ENCODE measurements around the gene PTGER1. TPM values are rescaled to one million over a fixed set of nuclear protein-coding genes. Genes with fewer than 3 reads are reported as not detected.

Gene PTGER1
- total and polyA plus RNA-seq, 2 of the 4 experiments (the other 2 are of a cell fraction) = 0.54 to 0.60 TPM

DNA sequence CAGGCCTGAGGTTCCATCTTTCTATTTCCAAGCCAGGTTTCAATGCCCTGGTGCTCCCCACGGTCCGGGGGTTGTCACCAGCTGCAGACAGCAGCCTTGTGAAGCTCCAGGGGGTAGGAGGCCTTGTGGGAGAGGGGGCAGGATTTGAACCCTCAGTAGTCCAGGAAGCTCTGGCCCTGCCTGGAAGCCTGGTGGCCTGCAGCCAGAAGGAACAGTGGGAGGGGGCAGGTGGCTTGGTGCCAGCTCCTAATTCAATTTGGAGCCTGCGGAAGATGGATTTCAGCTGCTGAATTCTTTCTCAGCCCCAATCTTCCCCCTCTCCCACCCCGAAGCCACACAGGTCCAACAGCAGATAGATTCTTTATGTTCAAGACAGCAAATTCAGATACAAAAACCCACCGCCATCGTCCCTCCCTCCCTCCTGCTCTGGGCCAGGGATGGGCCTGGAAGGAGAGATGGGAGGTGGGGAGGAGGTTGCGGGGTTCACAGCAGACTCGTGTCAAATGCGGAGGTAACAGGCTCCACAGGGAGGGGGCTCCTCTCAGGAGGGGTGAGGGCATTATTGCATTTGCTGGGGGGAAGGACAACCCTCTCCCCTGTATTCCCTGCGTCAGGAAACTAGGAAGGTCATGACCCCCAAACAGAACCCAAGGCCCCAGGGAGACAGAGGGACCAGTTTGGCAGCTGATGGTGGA, 2.4 kb upstream of the PTGER1 start:
- H4K91ac ChIP-seq (ENCODE audit: insufficient read depth, low read depth, low read length) = no peak overlapping the region
- H3K4ac ChIP-seq (ENCODE audit: low read depth, low read length) = no peak overlapping the region
- no peak overlapping the region for H3K23ac ChIP-seq (ENCODE audit: low read depth, low read length)
- peaks cover 33% of the 10 kb centered on the region for H4K20me1 ChIP-seq (ENCODE audit: insufficient read depth, low read length)
- in situ Hi-C loops (cut with MboI; ENCODE audit: low sequenced_read_pairs) (loop anchor here (10.0 kb wide), 1 partner anchor 593 kb away; no protein-coding TSS in a partner anchor), intact Hi-C loops (cut with micrococcal nuclease) (loop anchor here (5.0 kb wide), 1 partner anchor 340 kb away; the partner anchor contains the start of gene ASF1B), dilution Hi-C loops (cut with HindIII; ENCODE audit: low sequenced_read_pairs, unreplicated experiment) (no loop called here)
- H3K79me1 ChIP-seq (ENCODE audit: low read depth in 1 of 2, low read length in 2 of 2) = peaks cover 8 to 44% of the 10 kb centered on the region in 2 experiments
- no peak overlapping the region for H3K4me2 ChIP-seq (ENCODE audit: low read depth, low read length)
- H3K36me3 ChIP-seq (ENCODE audit: control insufficient read depth, insufficient read depth, low read length) = peaks cover 25% of the 10 kb centered on the region
- peak overlapping the region; percentile 14; the same call in 1 of the 2 replicates for H3K27ac ChIP-seq (ENCODE audit: insufficient read depth, low read length)
- no peak overlapping the region for H2AFZ ChIP-seq (replicated peaks; ENCODE audit: low read length, poor library complexity)
- no peak overlapping the region for H2BK120ac ChIP-seq (ENCODE audit: low read depth, low read length)
- ATAC-seq (ENCODE audit: low read depth) (no peak), DNase-seq (no peak)
- H3K4me1 ChIP-seq (ENCODE audit: control insufficient read depth, insufficient read depth, low read length) = peaks cover 35% of the 10 kb centered on the region
- ChIA-PET POLR2A (ENCODE audit: unreplicated experiment) (no interaction called here), CTCF (no interaction called here)
- no peaks in the 10 kb centered on the region for H3K27me3 ChIP-seq (ENCODE audit: control insufficient read depth, insufficient read depth, low read length)
- no peak overlapping the region for H2BK15ac ChIP-seq (ENCODE audit: low read depth, low read length)
- H3K18ac ChIP-seq (ENCODE audit: low read depth, low read length) = no peak overlapping the region
- H3K4me3 ChIP-seq (ENCODE audit: insufficient read depth, low read depth, low read length) = no peak overlapping the region
- H3K9me1 ChIP-seq (ENCODE audit: insufficient read depth, low read length) = 0 out of 2 replicates have a peak, but pooled peaks cover 14% of the 10 kb centered on the region
- H3K9ac ChIP-seq (ENCODE audit: low read depth, low read length) = no peak overlapping the region; the same call in 1 of the 2 replicates
- H3K14ac ChIP-seq (replicated peaks; ENCODE audit: low read depth, low read length) = no peak overlapping the region
- TF ChIP-seq RFX5 (IDR thresholded peaks at IDR 0.05; ENCODE audit: low read depth, low read length) (no peak), RAD21 (IDR thresholded peaks at IDR 0.05; ENCODE audit: low read length) (no peak), MAZ (IDR thresholded peaks at IDR 0.05; ENCODE audit: borderline replicate concordance, low read depth, low read length) (no peak), FOS (IDR thresholded peaks at IDR 0.05; ENCODE audit: low read depth, low read length) (no peak), MAFK (IDR thresholded peaks at IDR 0.05; ENCODE audit: low read depth, low read length) (no peak), RCOR1 (IDR thresholded peaks at IDR 0.05; ENCODE audit: insufficient replicate concordance, low read length) (no peak), CHD1 (IDR thresholded peaks at IDR 0.05; ENCODE audit: low read depth, low read length) (no peak), SMC3 (IDR thresholded peaks at IDR 0.05; ENCODE audit: low read depth, low read length) (no peak), NFE2L2 (IDR thresholded peaks at IDR 0.05; ENCODE audit: low read depth, low read length) (no peak), BHLHE40 (IDR thresholded peaks at IDR 0.05; ENCODE audit: low read depth, low read length) (no peak), MXI1 (IDR thresholded peaks at IDR 0.05; ENCODE audit: borderline replicate concordance, low read depth, low read length) (no peak)
- TF ChIP-seq, protein P1, sequence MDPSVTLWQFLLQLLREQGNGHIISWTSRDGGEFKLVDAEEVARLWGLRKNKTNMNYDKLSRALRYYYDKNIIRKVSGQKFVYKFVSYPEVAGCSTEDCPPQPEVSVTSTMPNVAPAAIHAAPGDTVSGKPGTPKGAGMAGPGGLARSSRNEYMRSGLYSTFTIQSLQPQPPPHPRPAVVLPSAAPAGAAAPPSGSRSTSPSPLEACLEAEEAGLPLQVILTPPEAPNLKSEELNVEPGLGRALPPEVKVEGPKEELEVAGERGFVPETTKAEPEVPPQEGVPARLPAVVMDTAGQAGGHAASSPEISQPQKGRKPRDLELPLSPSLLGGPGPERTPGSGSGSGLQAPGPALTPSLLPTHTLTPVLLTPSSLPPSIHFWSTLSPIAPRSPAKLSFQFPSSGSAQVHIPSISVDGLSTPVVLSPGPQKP (IDR thresholded peaks at IDR 0.05; ENCODE audit: borderline replicate concordance, low read depth, low read length) = no peak
- TF ChIP-seq, protein P2, sequence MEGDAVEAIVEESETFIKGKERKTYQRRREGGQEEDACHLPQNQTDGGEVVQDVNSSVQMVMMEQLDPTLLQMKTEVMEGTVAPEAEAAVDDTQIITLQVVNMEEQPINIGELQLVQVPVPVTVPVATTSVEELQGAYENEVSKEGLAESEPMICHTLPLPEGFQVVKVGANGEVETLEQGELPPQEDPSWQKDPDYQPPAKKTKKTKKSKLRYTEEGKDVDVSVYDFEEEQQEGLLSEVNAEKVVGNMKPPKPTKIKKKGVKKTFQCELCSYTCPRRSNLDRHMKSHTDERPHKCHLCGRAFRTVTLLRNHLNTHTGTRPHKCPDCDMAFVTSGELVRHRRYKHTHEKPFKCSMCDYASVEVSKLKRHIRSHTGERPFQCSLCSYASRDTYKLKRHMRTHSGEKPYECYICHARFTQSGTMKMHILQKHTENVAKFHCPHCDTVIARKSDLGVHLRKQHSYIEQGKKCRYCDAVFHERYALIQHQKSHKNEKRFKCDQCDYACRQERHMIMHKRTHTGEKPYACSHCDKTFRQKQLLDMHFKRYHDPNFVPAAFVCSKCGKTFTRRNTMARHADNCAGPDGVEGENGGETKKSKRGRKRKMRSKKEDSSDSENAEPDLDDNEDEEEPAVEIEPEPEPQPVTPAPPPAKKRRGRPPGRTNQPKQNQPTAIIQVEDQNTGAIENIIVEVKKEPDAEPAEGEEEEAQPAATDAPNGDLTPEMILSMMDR (conservative IDR thresholded peaks at IDR 0.05; ENCODE audit: low read depth, low read length) = no peak
- no TSS peak for BruUV-seq (replicated peaks)
- no peak overlapping the region for H4K5ac ChIP-seq (ENCODE audit: low read depth, low read length)
- H2AK5ac ChIP-seq (ENCODE audit: low read depth, low read length) = no peak overlapping the region
- no peaks in the 10 kb centered on the region for H3K9me3 ChIP-seq (ENCODE audit: control insufficient read depth, insufficient read depth, low read length)
- H2BK20ac ChIP-seq (ENCODE audit: low read depth, low read length) = no peak overlapping the region
- H2BK5ac ChIP-seq (ENCODE audit: low read depth, low read length, poor library complexity, severe bottlenecking) = no peak overlapping the region
- no peak overlapping the region for H3K56ac ChIP-seq (ENCODE audit: extremely low read depth, insufficient read depth, low read length)
- WGBS, 2 experiments (ENCODE audit: extremely low coverage in 2 of 2, insufficient read length in 1 of 2) = no CpG with 5 or more reads among the region's 10 CpGs
- no peak overlapping the region for H4K8ac ChIP-seq (ENCODE audit: low read depth in 2 of 2, low read length in 2 of 2)
- peak overlapping the region; percentile 81 for H2AK9ac ChIP-seq (replicated peaks; ENCODE audit: low read depth, low read length, poor library complexity)
